ENCODE data around the gene NOP10. TPM values are rescaled to one million over a fixed set of nuclear protein-coding genes. Genes with fewer than 3 reads are reported as not detected.
"Not testable (repeated sequence)": the region's sequence is repeated elsewhere in the genome, so short reads cannot be mapped to it uniquely, and the experiment has no call there.

Gene NOP10
- total and polyA plus RNA-seq, 2 of the 8 experiments (the other 6 are each of a cell fraction or from before 2014, with no cell fraction given): 285 to 981 TPM

DNA sequence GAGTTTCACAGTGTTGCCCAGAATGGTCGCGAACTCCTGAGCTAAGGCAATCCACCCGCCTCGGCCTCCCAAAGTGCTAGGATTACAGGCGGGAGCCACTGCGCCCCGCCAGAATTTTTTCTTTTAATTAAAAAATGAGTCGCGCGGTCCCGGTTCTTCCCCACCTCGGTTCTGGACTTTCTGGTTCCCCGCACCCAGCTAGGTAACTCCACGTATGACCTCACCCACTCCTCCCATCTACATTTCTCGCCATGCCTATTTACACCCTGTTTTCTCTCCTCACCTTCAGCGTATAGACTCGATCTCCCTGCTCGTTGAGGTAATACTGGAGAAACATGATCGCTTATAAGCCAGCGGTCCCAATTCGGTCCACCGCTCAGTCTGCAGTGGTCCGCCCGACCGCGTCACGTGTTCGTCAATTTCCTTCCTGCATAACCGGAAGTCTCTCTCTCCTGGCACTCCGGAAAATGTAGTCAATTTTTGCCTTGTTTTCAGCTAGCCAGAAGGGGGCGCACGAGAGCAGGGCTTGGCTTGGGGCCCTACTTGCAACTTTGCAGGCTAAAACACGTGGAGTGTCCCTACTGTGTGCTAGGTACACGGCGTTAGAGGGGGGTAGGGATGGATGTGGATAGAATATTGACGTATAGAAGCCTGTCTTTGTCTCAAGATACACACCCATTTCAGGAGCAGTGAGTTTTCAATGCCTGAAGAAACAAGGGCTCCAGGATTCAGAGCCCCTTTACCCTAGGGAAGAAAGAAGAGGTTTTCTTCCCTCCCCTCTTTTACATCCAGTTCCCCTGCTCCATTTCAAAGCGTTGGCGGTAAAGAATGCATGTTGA lies at the start of gene NOP10, which contains the start of gene NUTM1 (continued):
- TF ChIP-seq, protein P1, sequence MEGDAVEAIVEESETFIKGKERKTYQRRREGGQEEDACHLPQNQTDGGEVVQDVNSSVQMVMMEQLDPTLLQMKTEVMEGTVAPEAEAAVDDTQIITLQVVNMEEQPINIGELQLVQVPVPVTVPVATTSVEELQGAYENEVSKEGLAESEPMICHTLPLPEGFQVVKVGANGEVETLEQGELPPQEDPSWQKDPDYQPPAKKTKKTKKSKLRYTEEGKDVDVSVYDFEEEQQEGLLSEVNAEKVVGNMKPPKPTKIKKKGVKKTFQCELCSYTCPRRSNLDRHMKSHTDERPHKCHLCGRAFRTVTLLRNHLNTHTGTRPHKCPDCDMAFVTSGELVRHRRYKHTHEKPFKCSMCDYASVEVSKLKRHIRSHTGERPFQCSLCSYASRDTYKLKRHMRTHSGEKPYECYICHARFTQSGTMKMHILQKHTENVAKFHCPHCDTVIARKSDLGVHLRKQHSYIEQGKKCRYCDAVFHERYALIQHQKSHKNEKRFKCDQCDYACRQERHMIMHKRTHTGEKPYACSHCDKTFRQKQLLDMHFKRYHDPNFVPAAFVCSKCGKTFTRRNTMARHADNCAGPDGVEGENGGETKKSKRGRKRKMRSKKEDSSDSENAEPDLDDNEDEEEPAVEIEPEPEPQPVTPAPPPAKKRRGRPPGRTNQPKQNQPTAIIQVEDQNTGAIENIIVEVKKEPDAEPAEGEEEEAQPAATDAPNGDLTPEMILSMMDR (IDR thresholded peaks at IDR 0.05; ENCODE audit: control extremely low read depth in 1 of 3, insufficient read depth in 1 of 3, low read depth in 1 of 3, low read length in 3 of 3): peak; percentile 77 to 99 (median 87)
- TF ChIP-seq ATF3 (IDR thresholded peaks at IDR 0.05; ENCODE audit: insufficient read depth, low read depth, low read length): peak; percentile 85
- TF ChIP-seq EP300 (IDR thresholded peaks at IDR 0.05; ENCODE audit: borderline replicate concordance in 1 of 2, low read depth in 2 of 2, low read length in 2 of 2): peak in 1 of 2 experiments; percentile 87; a peak in 1 of 3 replicates
- no peak for TF ChIP-seq MAFK (IDR thresholded peaks at IDR 0.05; ENCODE audit: low read depth, low read length)
- no peak for TF ChIP-seq SP4 (IDR thresholded peaks at IDR 0.05; ENCODE audit: low read length)

- H3K23ac ChIP-seq (ENCODE audit: insufficient read length); H2BK12ac ChIP-seq (ENCODE audit: low read depth, low read length); H4K20me1 ChIP-seq (replicated peaks in 1 of 2; ENCODE audit: control insufficient read depth in 1 of 2, insufficient read depth in 2 of 2, low read length in 2 of 2); H4K5ac ChIP-seq (ENCODE audit: insufficient read length, low read depth, low read length); H3K79me2 ChIP-seq (ENCODE audit: control insufficient read depth in 1 of 2, insufficient read depth in 2 of 2, low read length in 2 of 2); H3K23me2 ChIP-seq (ENCODE audit: low read depth, low read length); H2BK5ac ChIP-seq (ENCODE audit: low read depth, low read length); H3K18ac ChIP-seq (ENCODE audit: extremely low read depth, low read length); H3K36me3 ChIP-seq (ENCODE audit: control insufficient read depth in 2 of 4, insufficient read depth in 4 of 4, low read length in 3 of 4); H2BK120ac ChIP-seq (replicated peaks; ENCODE audit: low read depth, low read length); H2AFZ ChIP-seq (ENCODE audit: low read length); DNase-seq (ENCODE audit: low read depth in 1 of 2, low spot score in 2 of 2); H2BK15ac ChIP-seq (ENCODE audit: low read length); H3K9ac ChIP-seq (replicated peaks in 1 of 4; ENCODE audit: extremely low read depth in 1 of 4, low read depth in 3 of 4, low read length in 3 of 4); H3K56ac ChIP-seq (replicated peaks; ENCODE audit: insufficient read length, low read depth, low read length); H3K27me3 ChIP-seq (replicated peaks in 1 of 4; ENCODE audit: control insufficient read depth in 3 of 4, extremely low read depth in 1 of 4, insufficient read depth in 3 of 4, low read length in 3 of 4); H3K14ac ChIP-seq (ENCODE audit: insufficient read length); H3K79me1 ChIP-seq (ENCODE audit: low read depth, low read length); H4K8ac ChIP-seq (ENCODE audit: extremely low read depth, insufficient read depth, low read length); H3K4me3 ChIP-seq (ENCODE audit: extremely low read depth in 1 of 4, insufficient read depth in 2 of 4, low read depth in 3 of 4, low read length in 4 of 4); H2BK20ac ChIP-seq (ENCODE audit: low read length); CTCF ChIA-PET (ENCODE audit: partially characterized antibody); H3K4me2 ChIP-seq (ENCODE audit: insufficient read depth in 1 of 2, low read depth in 2 of 2, low read length in 2 of 2); H2AK5ac ChIP-seq (ENCODE audit: low read depth, low read length); H4K91ac ChIP-seq (replicated peaks; ENCODE audit: insufficient read length, low read length); POLR2A ChIA-PET (ENCODE audit: partially characterized antibody); H3K27ac ChIP-seq (ENCODE audit: low read depth, low read length); H3K4me1 ChIP-seq (replicated peaks in 1 of 4; ENCODE audit: control insufficient read depth in 3 of 4, insufficient read depth in 4 of 4, low read length in 3 of 4); H3K4ac ChIP-seq (replicated peaks; ENCODE audit: insufficient read length, low read depth, low read length); H3K9me3 ChIP-seq (ENCODE audit: insufficient read depth in 2 of 2, low read depth in 1 of 2, low read length in 1 of 2): not testable (repeated sequence)
- no CpG with 5 or more reads among the region's 16 CpGs for WGBS, 2 experiments (ENCODE audit: extremely low coverage in 1 of 2, insufficient coverage in 1 of 2, insufficient read length in 1 of 2, insufficient replicate concordance in 2 of 2, low coverage in 1 of 2, low lambda C conversion rate in 2 of 2, missing lambda C conversion rate in 1 of 2)
- peak; percentile 92 for FAIRE-seq
These were observed 46.7 kb upstream of the NOP10 start for GRCh38 chr15:34389594-34390086.

Data from H1 (cell line).